K562 (cell line): ENCODE results near the gene EEFSEC.

Source experiments
- CTCF ChIP-seq, 3 experiments: IDR thresholded peaks in 2 of 3; conservative IDR thresholded peaks in 1 of 3; 2 replicates each; pipeline ENCODE4 v1.5.1; 2011 to 2012; ENCODE audit warnings: low read length in 3 of 3, mild to moderate bottlenecking in 3 of 3, control low read depth in 2 of 3, improper control_type of control experiment in 1 of 3, inconsistent platforms in 1 of 3, low read depth in 1 of 3, mixed read lengths in 1 of 3, moderate library complexity in 1 of 3; ENCODE audit not compliant: insufficient read depth in 2 of 3
- FOXP1 ChIP-seq: sonication (generic); formaldehyde crosslinking; IDR thresholded peaks from 2 replicates; pipeline ENCODE4 v1.8.0; 2022; ENCODE audit warnings: mild to moderate bottlenecking, missing genetic modification reagents
- HSF4 ChIP-seq: fragments of 250-450 bp; sonication (Bioruptor Pico); IDR thresholded peaks from 2 replicates; pipeline ENCODE4 v2.1.2; 2022; ENCODE audit warnings: mild to moderate bottlenecking, moderate library complexity, borderline replicate concordance
- MYNN ChIP-seq, 2 experiments: sonication (generic); formaldehyde crosslinking in 1 of 2; IDR thresholded peaks; 2 replicates each; pipeline versions ENCODE4 v1.5.0 to v1.6.1; 2016 to 2020; ENCODE audit warnings: antibody characterized with exemption in 1 of 2, missing genetic modification reagents in 1 of 2
- RERE ChIP-seq: sonication (generic); formaldehyde crosslinking; IDR thresholded peaks from 2 replicates; pipeline ENCODE4 v1.8.0; 2023; ENCODE audit warnings: missing genetic modification reagents, mild to moderate bottlenecking, borderline replicate concordance
- RFX1 ChIP-seq: fragments of 450-650 bp; IDR thresholded peaks from 2 replicates; pipeline ENCODE4 v1.6.1; 2016; ENCODE audit warnings: mild to moderate bottlenecking, moderate library complexity
- SETDB1 ChIP-seq: IDR thresholded peaks from one replicate; pipeline ENCODE4 v1.6.1; 2012; ENCODE audit warnings: low read length, control low read depth, inconsistent platforms
- SMAD1 ChIP-seq: fragments of 150-350 bp; IDR thresholded peaks from 2 replicates; pipeline ENCODE4 v1.6.1; 2014; ENCODE audit warnings: low read length, low read depth; ENCODE audit not compliant: partially characterized antibody
- STAT6 ChIP-seq: sonication (generic); formaldehyde crosslinking; IDR thresholded peaks from 2 replicates; pipeline ENCODE4 v1.8.1; 2023; ENCODE audit warnings: mild to moderate bottlenecking, missing genetic modification reagents
- TFAM ChIP-seq: fragments of 250-450 bp; sonication (Bioruptor Pico); conservative IDR thresholded peaks from 2 replicates; pipeline ENCODE4 v1.5.0; 2021; ENCODE audit warnings: mild to moderate bottlenecking, moderate library complexity
- YBX1 ChIP-seq: fragments of 450-650 bp; IDR thresholded peaks from 2 replicates; pipeline ENCODE4 v1.7.1; 2016; ENCODE audit warnings: mild to moderate bottlenecking

GRCh38 chr3:128316481-128316891, 163.2 kb downstream of the EEFSEC start:
- TF ChIP-seq SETDB1 = no peak
- TF ChIP-seq STAT6 (CRISPR knock-in tag) = no peak
- TF ChIP-seq TFAM (CRISPR knock-in tag) = no peak
- no peak for TF ChIP-seq MYNN (IDR thresholded peaks at IDR 0.05)
- no peak for TF ChIP-seq MYNN (CRISPR knock-in tag; IDR thresholded peaks at IDR 0.05)
- TF ChIP-seq CTCF (IDR thresholded peaks at IDR 0.05 in 2 of 3, conservative IDR thresholded peaks at IDR 0.05 in 1 of 3; ENCODE audit: insufficient read depth in 2 of 3, low read depth in 1 of 3, low read length in 3 of 3) = no peak
- no peak for TF ChIP-seq FOXP1 (CRISPR knock-in tag)
- TF ChIP-seq SMAD1 = no peak
- no peak for TF ChIP-seq HSF4 (CRISPR knock-in tag)
- TF ChIP-seq RFX1 = no peak
- TF ChIP-seq RERE = no peak
- TF ChIP-seq YBX1 = no peak
